ENCODE measurements around the gene SLC2A5. TPM values are rescaled to one million over a fixed set of nuclear protein-coding genes. Genes with fewer than 3 reads are reported as not detected.

SLC2A5 gene
- total RNA-seq, 1 experiment from 2014 or later: not detected

- no peak for DNase-seq (ENCODE audit: low read depth)
These were observed 23.7 kb upstream of the SLC2A5 start for GRCh38 chr1:9093091-9093490.

- DNase-seq (ENCODE audit: low read depth): no peak
These were observed 19.4 kb upstream of the SLC2A5 start for GRCh38 chr1:9088807-9089206.

- DNase-seq (ENCODE audit: low read depth): no peak
These were observed 18.1 kb upstream of the SLC2A5 start for GRCh38 chr1:9087411-9088125.

GRCh38 chr1:9086796-9087195, 17.4 kb upstream of the SLC2A5 start:
- DNase-seq (ENCODE audit: low read depth): no peak

- DNase-seq (ENCODE audit: low read depth): no peak
These were observed 16.6 kb upstream of the SLC2A5 start for GRCh38 chr1:9086045-9086444.

- no peak for DNase-seq (ENCODE audit: low read depth)
These were observed 16.0 kb upstream of the SLC2A5 start for GRCh38 chr1:9085306-9085940.

- peak; percentile 37 for DNase-seq (ENCODE audit: low read depth)
These were observed 15.5 kb upstream of the SLC2A5 start for GRCh38 chr1:9084906-9085305.

- DNase-seq (ENCODE audit: low read depth): no peak
These were observed 12.0 kb upstream of the SLC2A5 start for GRCh38 chr1:9081473-9081872.

- DNase-seq (ENCODE audit: low read depth): peak; percentile 74
These were observed 11.4 kb upstream of the SLC2A5 start for GRCh38 chr1:9080705-9081291.

GRCh38 chr1:9079988-9080704, 10.7 kb upstream of the SLC2A5 start:
- no peak for DNase-seq (ENCODE audit: low read depth)

- DNase-seq (ENCODE audit: low read depth): no peak
These were observed 9.5 kb upstream of the SLC2A5 start for GRCh38 chr1:9078752-9079500.

GRCh38 chr1:9078015-9078751, 8.7 kb upstream of the SLC2A5 start:
- peak; percentile 85 for DNase-seq (ENCODE audit: low read depth)

- DNase-seq (ENCODE audit: low read depth): no peak
These were observed 5.6 kb upstream of the SLC2A5 start for GRCh38 chr1:9075022-9075421.

- DNase-seq (ENCODE audit: low read depth): no peak
These were observed 3.7 kb upstream of the SLC2A5 start for GRCh38 chr1:9073143-9073542.

GRCh38 chr1:9071554-9072235, 2.3 kb upstream of the SLC2A5 start:
- DNase-seq (ENCODE audit: low read depth): no peak

GRCh38 chr1:9070486-9070885, 1.1 kb upstream of the SLC2A5 start:
- no peak for DNase-seq (ENCODE audit: low read depth)

GRCh38 chr1:9068981-9069325, 482 bp downstream of the SLC2A5 start:
- no peak for DNase-seq (ENCODE audit: low read depth)

GRCh38 chr1:9066945-9067807, 2.3 kb downstream of the SLC2A5 start:
- peak; percentile 72 for DNase-seq (ENCODE audit: low read depth)

GRCh38 chr1:9065213-9065751, 4.2 kb downstream of the SLC2A5 start:
- no peak for DNase-seq (ENCODE audit: low read depth)

All from Daoy (cell line).